ENCODE results near the gene PTGER1.
"Not testable (repeated sequence)": the region's sequence is repeated elsewhere in the genome, so short reads cannot be mapped to it uniquely, and the experiment has no call there.

PTGER1 gene

DNA sequence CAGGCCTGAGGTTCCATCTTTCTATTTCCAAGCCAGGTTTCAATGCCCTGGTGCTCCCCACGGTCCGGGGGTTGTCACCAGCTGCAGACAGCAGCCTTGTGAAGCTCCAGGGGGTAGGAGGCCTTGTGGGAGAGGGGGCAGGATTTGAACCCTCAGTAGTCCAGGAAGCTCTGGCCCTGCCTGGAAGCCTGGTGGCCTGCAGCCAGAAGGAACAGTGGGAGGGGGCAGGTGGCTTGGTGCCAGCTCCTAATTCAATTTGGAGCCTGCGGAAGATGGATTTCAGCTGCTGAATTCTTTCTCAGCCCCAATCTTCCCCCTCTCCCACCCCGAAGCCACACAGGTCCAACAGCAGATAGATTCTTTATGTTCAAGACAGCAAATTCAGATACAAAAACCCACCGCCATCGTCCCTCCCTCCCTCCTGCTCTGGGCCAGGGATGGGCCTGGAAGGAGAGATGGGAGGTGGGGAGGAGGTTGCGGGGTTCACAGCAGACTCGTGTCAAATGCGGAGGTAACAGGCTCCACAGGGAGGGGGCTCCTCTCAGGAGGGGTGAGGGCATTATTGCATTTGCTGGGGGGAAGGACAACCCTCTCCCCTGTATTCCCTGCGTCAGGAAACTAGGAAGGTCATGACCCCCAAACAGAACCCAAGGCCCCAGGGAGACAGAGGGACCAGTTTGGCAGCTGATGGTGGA lies 2.4 kb upstream of the PTGER1 start:
- no peak for DNase-seq
- in situ Hi-C loops (cut with HindIII; ENCODE audit: low pct_ligation_motif_present, low pct_unique_long_range_greater_than_20kb, low sequenced_read_pairs), result no loop called here

DNA sequence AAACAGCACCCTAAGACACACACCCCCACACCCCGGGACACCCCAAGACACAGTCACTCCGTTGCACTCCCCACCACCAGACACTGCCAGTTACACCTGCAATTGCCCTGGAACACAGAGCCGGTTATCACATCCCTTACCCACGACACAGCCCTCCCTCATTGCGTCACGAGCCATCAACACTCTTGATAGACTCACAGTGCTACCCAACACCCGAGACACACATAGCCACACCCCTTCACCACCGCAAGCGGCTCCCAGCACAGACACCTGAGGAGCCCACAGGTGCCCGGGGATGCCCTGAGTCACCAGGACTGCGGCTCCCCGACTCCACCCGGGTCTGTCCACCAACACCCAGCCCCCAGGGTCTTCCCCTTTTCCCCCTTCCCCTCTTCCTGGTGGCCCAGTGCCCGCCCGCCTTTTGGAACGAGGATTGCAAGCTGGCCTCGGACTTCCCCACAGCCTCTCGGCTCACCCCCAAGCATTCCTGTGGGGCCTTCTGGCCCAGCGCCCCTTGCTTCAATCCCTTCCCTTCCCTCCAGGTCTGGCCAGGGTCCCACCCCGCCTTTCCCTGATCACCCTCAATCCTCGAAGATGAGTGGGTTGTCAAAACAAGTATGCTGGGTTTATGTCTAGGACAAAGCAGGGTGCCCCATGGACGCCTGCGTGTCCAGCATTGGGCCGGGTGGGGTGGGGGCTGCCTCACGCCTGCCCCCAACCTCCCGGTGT lies 1.7 kb upstream of the PTGER1 start:
- peak; percentile 72 for DNase-seq
- in situ Hi-C loops (cut with HindIII; ENCODE audit: low pct_ligation_motif_present, low pct_unique_long_range_greater_than_20kb, low sequenced_read_pairs), result no loop called here

DNA sequence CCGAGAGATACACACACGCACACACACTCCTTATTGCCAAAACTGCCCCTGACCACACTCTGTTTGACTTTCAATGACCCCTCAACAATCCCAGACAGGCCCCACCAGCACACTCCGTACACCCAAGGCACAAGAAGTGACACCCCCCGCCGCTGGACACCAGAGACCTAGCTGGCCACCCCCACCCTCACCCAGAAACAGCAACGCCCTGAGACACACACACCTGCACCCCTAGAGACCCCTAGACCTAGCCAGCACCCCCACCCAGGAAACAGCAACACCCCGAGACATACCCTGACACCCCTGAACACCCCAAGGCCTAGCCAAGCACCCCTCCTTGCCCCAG lies 1.1 kb upstream of the PTGER1 start:
- no peak for DNase-seq
- in situ Hi-C loops (cut with HindIII; ENCODE audit: low pct_ligation_motif_present, low pct_unique_long_range_greater_than_20kb, low sequenced_read_pairs), result no loop called here

DNA sequence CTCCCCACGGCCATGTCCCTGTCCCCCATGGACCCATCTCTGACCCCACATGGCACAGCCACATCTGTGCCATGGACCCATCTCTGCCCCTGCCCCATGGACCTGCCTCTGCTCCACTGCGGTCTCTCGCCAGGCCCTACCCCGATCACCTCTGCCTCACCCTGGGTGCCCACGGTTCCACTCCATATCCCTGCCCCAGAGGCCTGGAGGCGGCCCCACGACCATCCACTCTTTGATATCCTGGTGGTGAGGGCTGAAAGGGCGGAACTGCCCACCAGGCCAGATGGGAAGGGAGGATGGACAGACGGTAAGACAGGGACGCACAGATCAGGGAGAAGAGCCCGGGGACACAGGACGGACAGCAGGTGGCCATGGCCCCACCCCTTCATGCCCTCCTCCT lies 327 bp downstream of the PTGER1 start:
- in situ Hi-C loops (cut with HindIII; ENCODE audit: low pct_ligation_motif_present, low pct_unique_long_range_greater_than_20kb, low sequenced_read_pairs), result no loop called here
- no peak for DNase-seq

DNA sequence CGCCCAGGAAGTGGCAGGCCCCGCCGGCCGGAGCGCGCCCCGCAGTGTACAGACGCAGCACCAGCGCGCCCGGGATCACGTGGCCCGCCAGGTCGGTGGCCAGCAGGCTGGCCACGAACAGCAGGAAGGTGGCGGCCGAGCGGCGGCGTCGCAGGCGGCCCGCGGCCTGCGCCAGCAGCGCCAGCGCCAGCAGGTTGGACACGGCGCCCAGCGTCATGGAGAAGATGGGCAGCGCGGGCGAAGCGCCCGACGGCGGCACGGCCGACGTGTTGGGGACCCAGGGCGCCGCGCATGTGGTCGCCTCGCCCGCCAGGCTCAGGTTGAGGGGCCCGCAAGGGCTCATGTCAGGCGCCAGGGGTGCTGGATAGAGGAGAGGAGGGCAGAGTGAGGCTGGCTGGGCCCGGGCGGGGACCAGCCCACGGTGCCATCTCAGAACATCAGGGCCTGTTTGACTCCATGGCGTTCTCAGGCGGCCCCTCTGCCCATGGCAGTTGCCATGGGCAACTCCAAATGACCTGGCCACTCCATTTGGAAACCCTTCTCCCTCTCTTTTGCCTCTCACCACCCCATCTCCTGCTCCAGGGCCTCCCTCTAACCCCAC lies 1.1 kb downstream of the PTGER1 start:
- DNase-seq, result no peak
- in situ Hi-C loops (cut with HindIII; ENCODE audit: low pct_ligation_motif_present, low pct_unique_long_range_greater_than_20kb, low sequenced_read_pairs), result no loop called here

DNA sequence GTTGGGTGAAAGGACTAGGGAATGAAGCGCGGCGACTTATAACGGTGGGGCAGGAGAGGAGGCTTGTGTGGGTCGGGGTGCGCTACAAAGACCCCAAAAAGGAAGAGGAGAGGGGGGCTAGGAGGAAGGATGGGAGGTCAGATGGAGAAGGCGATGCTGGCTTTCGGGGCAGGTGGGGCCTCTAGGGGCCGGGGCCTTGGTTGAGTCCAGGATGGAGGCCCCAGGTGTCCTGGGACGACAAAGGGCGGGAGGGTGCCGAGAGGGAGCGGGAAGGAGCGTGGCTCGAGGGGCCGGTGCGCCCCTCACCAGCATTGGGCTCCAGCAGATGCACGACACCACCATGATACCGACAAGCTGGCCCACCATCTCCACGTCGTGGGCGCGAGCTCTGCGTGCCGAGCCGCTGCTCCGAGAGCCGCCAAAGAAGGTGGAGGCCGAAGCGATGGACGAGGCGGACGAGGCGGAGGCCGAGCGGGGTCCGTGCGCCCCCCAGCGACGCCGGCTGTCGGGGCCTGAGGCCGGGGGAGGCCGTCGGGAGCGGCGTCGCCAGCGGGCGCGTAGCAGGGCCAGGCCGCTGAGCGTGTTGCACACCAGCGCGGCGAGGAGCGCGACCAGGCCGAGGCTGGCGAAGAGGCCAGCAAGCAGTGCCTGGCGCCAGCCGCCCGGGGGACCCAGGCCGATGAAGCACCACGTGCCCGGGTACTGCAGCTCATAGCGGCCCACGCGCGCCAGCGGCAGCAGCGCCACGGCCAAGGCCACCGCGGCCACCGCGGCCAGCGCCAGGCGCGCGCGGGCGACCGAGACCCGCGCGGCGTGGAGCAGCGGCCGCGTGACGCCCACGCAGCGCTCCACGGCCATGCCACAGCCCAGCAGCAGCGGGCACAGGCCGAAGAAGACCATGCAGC lies 1.8 kb downstream of the PTGER1 start:
- in situ Hi-C loops (cut with HindIII; ENCODE audit: low pct_ligation_motif_present, low pct_unique_long_range_greater_than_20kb, low sequenced_read_pairs), result no loop called here
- no peak for DNase-seq

DNA sequence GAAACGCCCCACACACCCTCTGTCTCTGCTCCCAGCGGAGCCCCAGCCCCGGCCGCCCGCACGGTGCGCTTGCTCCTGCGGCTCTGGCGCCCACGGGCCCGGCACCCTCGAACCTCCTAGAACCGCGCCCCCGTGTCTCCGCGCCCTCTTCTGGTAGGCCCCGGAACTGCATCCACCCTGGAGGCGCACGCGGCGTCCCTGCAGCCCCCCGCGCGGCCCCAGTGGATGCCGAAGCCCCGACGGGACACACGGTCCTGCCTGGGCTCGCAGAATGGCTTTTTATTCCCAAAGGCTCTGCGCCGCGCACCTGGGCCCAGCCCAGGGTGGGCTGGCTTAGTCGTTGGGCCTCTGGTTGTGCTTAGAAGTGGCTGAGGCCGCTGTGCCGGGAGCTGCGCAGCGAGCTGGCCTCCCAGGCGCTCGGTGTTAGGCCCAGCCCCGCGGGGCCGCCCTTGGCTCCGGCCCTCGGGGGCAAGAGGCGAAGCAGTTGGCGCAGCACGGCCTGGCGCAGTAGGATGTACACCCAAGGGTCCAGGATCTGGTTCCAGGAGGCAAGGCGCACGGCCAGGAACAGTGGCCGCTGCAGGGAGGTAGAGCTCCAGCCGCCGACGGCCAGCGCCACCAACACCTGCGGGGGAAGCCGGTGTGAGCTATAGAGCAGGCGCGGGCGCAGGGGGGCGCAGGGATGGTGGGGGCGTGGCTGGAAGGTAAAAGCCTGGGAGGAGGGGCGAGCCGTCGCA lies 2.8 kb downstream of the PTGER1 start:
- in situ Hi-C loops (cut with HindIII; ENCODE audit: low pct_ligation_motif_present, low pct_unique_long_range_greater_than_20kb, low sequenced_read_pairs), result no loop called here
- DNase-seq, result peak; percentile 48

DNA sequence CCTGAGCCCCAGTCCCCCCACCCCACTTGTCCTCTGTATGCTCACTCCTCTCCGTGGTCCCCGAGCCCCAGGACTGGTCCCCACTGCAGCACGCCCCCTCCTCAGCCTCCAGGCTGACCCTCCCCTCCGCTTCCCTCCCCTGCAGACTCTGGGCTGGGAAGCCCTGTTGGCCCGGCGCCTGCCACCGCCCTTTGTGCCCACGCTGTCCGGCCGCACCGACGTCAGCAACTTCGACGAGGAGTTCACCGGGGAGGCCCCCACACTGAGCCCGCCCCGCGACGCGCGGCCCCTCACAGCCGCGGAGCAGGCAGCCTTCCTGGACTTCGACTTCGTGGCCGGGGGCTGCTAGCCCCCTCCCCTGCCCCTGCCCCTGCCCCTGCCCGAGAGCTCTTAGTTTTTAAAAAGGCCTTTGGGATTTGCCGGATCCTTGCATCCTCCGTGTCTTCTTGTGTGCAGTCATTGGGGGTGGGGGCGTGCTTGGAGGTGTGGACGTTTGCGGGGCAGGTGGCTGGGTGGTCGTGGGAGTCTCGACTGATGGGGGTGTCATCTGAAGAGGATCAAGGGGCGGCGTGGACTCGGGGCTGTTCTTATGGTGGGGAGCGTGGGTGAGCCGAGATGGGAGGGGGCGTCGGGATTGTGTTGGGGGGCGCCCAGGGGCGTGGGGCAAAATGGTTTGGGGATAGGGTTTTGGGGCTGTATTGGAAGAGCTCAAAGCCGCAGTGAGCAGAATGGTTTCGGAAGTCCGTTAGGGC lies 3.5 kb downstream of the PTGER1 start:
- DNase-seq, result no peak
- in situ Hi-C loops (cut with HindIII; ENCODE audit: low pct_ligation_motif_present, low pct_unique_long_range_greater_than_20kb, low sequenced_read_pairs), result no loop called here

DNA sequence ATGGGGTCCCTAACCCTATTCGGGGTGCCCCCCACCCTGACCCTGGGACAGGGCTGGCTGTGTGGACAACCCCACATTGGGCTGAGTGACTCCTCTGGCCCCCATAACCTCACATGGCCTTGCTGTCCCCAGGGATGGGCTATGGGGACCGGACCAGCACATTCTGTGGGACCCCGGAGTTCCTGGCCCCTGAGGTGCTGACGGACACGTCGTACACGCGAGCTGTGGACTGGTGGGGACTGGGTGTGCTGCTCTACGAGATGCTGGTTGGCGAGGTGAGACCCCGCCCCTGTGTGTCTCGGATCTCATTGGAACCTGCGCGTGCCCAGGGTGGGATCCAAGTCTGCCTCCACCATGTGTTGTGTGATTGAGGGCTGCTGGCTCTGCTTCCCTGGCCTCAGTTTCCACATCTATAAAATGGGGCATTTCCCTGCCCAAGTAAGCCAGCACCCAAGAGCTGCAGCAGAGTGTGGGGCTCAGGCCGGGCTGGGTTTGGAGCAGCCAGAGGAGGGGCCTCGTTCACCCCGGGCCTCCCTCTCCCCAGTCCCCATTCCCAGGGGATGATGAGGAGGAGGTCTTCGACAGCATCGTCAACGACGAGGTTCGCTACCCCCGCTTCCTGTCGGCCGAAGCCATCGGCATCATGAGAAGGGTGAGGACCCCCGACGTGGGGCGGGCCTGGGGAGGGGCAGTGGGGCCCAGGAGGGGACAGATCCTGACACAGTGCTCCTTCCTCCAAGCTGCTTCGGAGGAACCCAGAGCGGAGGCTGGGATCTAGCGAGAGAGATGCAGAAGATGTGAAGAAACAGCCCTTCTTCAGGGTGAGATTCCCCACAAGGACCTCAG lies 4.9 kb downstream of the PTGER1 start:
- in situ Hi-C loops (cut with HindIII; ENCODE audit: low pct_ligation_motif_present, low pct_unique_long_range_greater_than_20kb, low sequenced_read_pairs), result no loop called here
- no peak for DNase-seq

DNA sequence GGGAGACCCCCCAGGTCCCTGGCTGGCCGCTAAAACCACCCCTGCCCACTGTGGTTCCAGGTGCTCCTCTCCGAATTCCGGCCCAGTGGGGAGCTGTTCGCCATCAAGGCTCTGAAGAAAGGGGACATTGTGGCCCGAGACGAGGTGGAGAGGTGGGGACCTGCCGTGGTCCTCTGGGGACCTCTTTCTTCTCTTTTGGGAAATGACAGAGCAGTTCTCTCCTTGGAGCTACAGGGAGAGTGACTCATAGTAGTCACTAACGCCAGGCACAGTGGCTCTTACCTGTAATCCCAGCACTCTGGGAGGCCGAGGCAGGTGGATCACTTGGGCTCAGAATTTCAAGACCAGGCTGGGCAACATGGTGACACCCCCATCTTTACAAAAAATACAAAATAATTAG lies 7.3 kb downstream of the PTGER1 start:
- no peak for DNase-seq
- in situ Hi-C loops (cut with HindIII; ENCODE audit: low pct_ligation_motif_present, low pct_unique_long_range_greater_than_20kb, low sequenced_read_pairs), result no loop called here

DNA sequence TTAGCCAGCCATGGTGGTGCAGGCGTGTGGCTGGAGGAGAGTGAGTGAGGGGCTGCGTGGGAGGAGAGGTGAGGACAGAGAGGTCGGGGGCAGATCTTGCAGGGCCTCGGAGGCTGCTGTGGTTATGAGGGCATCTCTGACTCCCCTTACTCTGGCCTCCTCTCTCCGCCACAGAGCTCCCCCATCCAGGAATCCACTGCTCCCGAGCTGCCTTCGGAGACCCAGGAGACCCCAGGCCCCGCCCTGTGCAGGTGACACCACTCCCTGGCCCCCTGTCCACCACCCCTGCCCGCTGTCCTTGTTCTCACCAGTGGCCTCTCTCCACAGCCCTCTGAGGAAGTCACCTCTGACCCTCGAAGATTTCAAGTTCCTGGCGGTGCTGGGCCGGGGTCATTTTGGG lies 7.8 kb downstream of the PTGER1 start:
- in situ Hi-C loops (cut with HindIII; ENCODE audit: low pct_ligation_motif_present, low pct_unique_long_range_greater_than_20kb, low sequenced_read_pairs), result no loop called here
- DNase-seq, result no peak

DNA sequence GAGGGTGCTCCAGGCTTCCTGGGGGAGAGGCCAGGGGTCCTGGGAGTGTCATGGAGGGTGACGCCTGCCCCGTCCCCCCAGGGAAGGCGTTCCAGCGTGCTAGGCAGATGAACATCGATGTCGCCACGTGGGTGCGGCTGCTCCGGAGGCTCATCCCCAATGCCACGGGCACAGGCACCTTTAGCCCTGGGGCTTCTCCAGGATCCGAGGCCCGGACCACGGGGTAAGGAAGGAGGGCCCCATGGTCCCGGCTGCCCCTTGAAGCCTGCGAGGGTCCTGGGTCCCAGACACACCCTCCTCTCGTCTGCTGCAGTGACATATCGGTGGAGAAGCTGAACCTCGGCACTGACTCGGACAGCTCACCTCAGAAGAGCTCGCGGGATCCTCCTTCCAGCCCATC lies 11.4 kb downstream of the PTGER1 start:
- in situ Hi-C loops (cut with HindIII; ENCODE audit: low pct_ligation_motif_present, low pct_unique_long_range_greater_than_20kb, low sequenced_read_pairs), result no loop called here
- DNase-seq, result no peak

DNA sequence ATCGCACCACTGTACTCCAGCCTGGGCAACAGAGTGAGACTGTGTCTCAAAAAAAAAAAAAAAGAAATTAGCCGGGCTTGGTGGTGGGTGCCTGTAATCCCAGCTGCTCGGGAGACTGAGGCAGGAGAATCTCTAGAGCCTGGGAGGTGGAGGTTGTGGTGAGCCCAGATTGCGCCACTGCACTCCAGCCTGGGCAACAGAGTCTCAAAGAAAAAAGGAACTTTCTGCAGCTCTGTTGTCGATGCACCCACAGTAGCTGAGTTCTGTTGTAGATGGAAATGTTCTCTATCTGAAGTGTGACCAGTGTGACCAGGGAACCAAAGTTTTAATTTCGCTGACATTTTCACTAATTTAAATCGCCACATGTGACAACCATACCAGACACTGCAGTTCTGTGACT lies 12.8 kb downstream of the PTGER1 start:
- in situ Hi-C loops (cut with HindIII; ENCODE audit: low pct_ligation_motif_present, low pct_unique_long_range_greater_than_20kb, low sequenced_read_pairs); DNase-seq: not testable (repeated sequence)

DNA sequence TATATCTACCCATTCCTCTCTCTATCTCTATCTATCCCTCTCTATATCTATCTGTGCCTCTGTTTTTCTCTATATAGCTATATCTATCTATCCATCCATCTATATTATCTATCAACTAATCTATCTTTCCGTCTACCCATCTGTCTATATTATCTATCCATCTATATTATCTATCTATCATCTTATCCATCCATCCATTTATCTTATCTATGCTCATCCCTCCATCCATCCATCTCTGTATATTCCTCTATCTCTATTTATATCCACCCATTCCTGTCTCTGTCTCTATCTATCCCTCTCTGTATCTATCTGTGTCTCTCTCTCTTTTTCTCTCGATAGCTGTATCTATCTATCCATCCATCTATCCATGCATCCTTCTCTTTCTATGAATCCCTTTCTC lies 14.2 kb downstream of the PTGER1 start:
- in situ Hi-C loops (cut with HindIII; ENCODE audit: low pct_ligation_motif_present, low pct_unique_long_range_greater_than_20kb, low sequenced_read_pairs), result no loop called here
- no peak for DNase-seq

DNA sequence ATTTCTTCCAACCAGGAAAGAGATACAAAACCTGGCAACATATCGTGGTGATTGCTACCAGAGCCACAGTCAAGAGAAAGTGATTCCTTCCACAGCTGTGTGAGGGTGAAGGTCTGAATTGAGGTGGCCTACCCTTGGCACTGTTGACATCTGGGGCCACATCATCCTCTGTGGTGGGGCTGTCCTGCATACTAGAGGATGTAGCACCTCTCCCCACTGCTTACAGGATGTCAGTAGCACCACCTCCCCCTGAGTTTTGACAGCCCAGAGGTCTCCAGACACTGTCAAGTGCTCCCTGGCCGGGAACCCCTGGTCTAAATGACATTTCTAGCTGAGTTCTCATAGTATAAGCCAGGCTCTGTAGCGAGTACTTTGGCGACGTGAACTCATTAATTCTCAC lies 15.5 kb downstream of the PTGER1 start:
- no peak for DNase-seq
- in situ Hi-C loops (cut with HindIII; ENCODE audit: low pct_ligation_motif_present, low pct_unique_long_range_greater_than_20kb, low sequenced_read_pairs), result no loop called here

DNA sequence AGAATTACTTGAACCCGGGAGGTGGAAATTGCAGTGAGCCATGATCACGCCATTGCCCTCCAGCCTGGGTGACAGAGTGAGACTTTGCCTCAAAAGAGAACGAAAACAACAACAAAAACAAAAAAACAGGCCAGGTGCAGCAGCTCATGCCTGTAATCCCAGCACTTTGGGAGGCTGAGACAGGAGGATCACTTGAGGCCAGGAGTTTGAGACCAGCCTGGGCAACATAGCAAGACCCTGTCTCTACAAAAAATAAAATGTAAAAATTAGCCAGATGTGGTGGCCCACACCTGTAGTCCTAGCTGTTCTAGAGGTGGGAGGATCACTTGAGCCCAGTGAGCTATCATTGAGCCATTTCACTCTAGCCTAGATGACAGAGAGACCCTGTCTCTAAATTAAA lies 22.9 kb downstream of the PTGER1 start:
- in situ Hi-C loops (cut with HindIII; ENCODE audit: low pct_ligation_motif_present, low pct_unique_long_range_greater_than_20kb, low sequenced_read_pairs), result not testable (repeated sequence)

DNA sequence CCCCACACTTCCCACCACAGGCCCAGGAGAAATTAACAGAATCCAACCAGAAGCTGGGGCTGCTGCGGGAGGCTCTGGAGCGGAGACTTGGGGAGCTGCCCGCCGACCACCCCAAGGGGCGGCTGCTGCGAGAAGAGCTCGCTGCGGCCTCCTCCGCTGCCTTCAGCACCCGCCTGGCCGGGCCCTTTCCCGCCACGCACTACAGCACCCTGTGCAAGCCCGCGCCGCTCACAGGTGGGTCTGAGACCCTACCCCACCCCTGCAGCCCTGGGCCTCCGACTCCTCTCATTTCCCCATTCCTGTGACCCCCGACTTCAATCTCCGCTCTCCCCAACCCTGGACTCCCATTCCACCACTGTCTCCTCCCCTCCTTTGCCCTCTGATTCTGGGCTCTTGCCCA lies 24.3 kb downstream of the PTGER1 start:
- in situ Hi-C loops (cut with HindIII; ENCODE audit: low pct_ligation_motif_present, low pct_unique_long_range_greater_than_20kb, low sequenced_read_pairs), result no loop called here
- no peak for DNase-seq

More for the DNA sequence above, 22.9 kb downstream of the PTGER1 start:
- DNase-seq, result not testable (repeated sequence)
